Sigmoid colon (tissue), 4 donors: Measurements from ENCODE around the gene PTPRO.

ENCODE experiments used
- POLR2A ChIP-seq, 2 donors: fragments of 450-650 bp; IDR thresholded peaks; one replicate each; pipeline ENCODE4 v1.6.1; 2016; ENCODE audit warnings: antibody characterized with exemption in 2 of 2, mild to moderate bottlenecking in 2 of 2, moderate library complexity in 2 of 2
- POLR2AphosphoS5 ChIP-seq, 4 donors: sonication (generic); formaldehyde crosslinking; IDR thresholded peaks; one replicate each; pipeline ENCODE4 v1.6.1; 2017; ENCODE audit warnings: antibody characterized with exemption in 4 of 4
- TF ChIP-seq, protein P1 (sequence below), 4 experiments: fragments of 450-650 bp in 3 of 4; fragments of 200-600 bp in 1 of 4; IDR thresholded peaks; one replicate each; pipeline ENCODE4 v1.5.1; 2016 to 2019; ENCODE audit warnings: antibody characterized with exemption in 4 of 4, mild to moderate bottlenecking in 3 of 4, moderate library complexity in 2 of 4

DNA sequence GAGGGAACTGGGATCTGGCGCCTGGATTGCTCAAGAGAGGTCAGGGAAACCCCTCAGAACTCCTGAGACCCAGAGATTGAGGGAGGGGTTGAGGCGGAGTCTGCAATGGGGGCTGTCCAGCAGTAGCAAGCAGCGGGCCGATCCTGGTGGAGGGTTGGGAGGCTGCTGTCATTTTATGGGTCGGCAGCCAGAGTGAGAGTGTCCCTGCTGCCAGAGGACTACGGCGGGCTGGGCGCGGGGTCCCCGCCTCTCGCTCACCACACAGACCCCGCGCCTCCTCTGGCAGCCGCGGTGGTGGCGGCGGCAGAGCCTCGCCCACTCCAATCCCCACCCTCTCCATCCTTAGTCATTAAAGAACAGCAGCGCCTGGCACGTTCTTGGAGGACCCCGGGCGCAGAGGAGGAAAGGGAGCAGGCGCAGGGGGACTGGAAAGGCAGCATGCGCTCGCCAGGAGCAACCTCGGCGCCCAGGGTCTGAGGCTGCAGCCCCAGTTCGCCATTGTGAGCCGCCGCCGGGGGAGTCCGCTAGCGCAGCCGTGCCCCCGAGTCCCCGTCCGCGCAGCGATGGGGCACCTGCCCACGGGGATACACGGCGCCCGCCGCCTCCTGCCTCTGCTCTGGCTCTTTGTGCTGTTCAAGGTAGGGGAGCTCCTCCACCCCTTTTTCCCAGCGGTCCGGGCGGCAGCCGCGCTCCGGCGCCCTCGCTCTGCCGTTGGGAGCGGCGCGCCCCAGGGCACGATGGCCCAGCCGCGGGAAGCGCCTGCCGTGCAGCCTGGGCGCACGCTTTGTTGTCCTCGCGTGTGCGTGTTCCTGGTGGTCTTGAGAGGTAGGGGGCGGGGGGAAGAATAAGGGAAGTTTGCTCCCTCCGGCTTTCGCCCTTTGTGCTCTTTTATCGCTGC, at the start of gene PTPRO:
- TF ChIP-seq POLR2A (IDR thresholded peaks at IDR 0.05), result no peak
- TF ChIP-seq, protein P1, sequence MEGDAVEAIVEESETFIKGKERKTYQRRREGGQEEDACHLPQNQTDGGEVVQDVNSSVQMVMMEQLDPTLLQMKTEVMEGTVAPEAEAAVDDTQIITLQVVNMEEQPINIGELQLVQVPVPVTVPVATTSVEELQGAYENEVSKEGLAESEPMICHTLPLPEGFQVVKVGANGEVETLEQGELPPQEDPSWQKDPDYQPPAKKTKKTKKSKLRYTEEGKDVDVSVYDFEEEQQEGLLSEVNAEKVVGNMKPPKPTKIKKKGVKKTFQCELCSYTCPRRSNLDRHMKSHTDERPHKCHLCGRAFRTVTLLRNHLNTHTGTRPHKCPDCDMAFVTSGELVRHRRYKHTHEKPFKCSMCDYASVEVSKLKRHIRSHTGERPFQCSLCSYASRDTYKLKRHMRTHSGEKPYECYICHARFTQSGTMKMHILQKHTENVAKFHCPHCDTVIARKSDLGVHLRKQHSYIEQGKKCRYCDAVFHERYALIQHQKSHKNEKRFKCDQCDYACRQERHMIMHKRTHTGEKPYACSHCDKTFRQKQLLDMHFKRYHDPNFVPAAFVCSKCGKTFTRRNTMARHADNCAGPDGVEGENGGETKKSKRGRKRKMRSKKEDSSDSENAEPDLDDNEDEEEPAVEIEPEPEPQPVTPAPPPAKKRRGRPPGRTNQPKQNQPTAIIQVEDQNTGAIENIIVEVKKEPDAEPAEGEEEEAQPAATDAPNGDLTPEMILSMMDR (IDR thresholded peaks at IDR 0.05), result no peak
- TF ChIP-seq POLR2AphosphoS5 (IDR thresholded peaks at IDR 0.05), result no peak
